Inferior parietal cortex (tissue), 1 donor: ENCODE results near the gene CCAR1.
"Not testable (repeated sequence)": the region's sequence is repeated elsewhere in the genome, so short reads cannot be mapped to it uniquely, and the experiment has no call there.

Source experiments
- DNase-seq: peaks from one replicate; pipeline ENCODE4 v3.0.0-alpha.2; 2016; ENCODE audit errors: extremely low spot score

CCAR1 gene, protein sequence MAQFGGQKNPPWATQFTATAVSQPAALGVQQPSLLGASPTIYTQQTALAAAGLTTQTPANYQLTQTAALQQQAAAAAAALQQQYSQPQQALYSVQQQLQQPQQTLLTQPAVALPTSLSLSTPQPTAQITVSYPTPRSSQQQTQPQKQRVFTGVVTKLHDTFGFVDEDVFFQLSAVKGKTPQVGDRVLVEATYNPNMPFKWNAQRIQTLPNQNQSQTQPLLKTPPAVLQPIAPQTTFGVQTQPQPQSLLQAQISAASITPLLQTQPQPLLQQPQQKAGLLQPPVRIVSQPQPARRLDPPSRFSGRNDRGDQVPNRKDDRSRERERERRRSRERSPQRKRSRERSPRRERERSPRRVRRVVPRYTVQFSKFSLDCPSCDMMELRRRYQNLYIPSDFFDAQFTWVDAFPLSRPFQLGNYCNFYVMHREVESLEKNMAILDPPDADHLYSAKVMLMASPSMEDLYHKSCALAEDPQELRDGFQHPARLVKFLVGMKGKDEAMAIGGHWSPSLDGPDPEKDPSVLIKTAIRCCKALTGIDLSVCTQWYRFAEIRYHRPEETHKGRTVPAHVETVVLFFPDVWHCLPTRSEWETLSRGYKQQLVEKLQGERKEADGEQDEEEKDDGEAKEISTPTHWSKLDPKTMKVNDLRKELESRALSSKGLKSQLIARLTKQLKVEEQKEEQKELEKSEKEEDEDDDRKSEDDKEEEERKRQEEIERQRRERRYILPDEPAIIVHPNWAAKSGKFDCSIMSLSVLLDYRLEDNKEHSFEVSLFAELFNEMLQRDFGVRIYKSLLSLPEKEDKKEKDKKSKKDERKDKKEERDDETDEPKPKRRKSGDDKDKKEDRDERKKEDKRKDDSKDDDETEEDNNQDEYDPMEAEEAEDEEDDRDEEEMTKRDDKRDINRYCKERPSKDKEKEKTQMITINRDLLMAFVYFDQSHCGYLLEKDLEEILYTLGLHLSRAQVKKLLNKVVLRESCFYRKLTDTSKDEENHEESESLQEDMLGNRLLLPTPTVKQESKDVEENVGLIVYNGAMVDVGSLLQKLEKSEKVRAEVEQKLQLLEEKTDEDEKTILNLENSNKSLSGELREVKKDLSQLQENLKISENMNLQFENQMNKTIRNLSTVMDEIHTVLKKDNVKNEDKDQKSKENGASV

DNA sequence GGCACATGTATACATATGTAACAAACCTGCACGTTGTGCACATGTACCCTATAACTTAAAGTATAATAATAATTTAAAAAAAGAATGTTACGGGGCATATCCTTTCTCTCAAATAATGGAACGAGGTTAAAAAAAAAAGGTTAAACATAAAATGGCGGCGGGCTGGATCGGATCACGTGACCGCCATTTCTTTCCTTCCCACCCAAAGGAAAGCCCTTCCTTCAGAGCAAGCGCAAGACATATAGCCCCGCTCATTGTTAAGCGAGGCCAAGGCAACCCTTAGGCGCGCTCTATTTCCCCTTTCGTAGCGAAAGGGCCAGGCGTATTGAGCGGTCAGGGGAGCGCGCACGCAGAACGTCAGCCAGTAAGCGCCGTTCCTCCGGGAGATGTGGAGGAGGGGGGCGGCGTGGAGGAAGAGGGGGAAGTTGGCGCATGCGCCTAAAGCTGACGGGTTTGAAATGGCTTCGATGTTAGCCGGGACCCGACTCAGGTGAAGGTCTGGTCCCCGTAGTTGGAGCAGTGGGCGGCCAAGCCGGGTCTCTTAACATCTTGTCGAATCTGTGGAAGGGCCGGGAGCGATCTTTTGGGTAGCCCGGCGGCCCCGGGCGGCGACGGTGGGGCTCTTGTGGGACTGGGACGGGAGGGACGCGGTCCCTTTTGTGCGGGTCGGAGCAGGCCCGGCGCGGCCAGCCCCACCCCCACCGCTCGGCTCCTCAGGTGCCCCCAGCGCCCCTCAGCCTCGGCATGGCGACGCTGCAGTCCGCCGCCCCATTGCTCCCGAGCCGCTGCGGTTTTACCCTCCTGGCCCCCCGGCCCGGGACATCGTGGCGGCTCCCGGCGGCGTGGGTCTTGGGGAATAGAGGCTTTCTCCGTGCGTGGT lies at the start of gene CCAR1:
Gene CCAR1 (plus strand): TSS at position 447 of the 880 bp plus-strand sequence. CDS start 1,266 bp downstream, outside the sequence.
- DNase-seq = peak; percentile 97

DNA sequence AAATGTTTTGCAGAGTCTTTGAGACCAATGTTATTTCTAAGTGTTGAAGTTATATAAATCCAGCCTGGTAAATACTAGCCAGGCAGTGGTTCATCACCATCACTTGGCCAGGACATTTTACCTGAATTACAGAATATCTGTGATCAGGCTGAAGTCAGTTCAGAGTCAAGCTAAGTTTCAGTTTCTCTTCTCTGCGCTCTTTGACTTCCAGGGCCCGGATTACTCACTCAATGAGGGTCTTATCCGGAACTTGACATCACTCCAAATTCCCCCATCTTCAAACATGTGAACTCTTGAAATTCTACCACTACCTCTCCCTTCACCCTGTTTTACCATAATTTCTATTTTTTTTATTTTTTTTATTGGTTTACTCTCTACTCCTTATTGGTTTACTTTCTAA lies 36.6 kb upstream of the CCAR1 start:
- DNase-seq = no peak

DNA sequence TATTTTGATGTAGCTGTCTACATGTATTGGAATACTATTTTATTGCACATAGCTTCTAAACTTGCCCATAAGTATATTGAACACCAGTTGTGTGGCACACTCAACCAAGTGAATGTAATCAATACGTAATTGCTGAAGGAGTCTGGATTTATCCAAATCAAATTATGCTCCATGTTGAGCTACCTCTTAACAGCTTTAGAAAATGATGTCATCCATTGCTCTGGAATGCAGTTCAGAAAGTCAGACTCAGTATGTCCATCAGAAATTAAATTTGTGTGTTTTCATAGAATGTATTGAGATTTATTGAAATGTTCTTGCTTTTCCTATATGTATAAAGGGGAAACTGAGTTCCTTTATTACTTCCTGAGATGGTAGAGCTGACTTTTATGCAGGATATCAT lies 25.0 kb upstream of the CCAR1 start:
- DNase-seq = no peak

DNA sequence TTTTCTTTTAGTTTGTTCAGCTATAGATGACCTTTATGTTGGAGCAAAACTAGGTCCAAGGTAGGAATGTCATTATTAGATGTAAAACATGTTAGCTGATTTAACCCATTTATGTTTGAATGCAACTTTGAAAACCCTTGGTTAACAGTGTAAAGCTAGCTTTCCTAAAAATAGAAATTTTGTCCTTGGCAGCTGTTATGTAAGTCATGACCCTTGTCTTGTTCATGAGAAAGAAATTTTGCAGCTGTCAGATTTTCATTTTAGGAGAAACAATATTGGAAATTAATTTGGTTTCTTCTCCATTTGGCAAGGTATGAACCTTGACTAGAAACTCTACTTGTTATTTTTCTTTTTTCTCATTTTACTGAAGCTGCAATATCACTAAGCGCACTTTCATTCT lies 23.9 kb upstream of the CCAR1 start:
- DNase-seq = no peak

DNA sequence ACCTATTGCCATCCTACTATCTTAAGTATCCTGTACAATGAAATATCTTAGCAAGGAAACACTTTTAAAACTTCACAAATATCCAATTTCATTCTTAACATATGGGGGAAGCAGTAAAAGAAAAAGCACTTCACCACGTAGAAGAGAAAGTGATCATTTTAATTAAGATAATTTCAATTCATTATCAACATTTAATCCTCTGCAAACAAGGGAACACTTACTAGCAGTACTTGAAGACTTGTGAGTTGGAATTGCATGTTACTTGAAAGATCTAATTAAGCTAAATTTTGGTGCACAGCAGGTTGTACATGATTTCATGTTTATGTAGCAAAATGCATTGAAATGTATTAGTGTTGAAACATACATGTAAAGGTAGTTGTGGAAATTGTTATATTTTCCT lies 20.8 kb upstream of the CCAR1 start:
- no peak for DNase-seq

DNA sequence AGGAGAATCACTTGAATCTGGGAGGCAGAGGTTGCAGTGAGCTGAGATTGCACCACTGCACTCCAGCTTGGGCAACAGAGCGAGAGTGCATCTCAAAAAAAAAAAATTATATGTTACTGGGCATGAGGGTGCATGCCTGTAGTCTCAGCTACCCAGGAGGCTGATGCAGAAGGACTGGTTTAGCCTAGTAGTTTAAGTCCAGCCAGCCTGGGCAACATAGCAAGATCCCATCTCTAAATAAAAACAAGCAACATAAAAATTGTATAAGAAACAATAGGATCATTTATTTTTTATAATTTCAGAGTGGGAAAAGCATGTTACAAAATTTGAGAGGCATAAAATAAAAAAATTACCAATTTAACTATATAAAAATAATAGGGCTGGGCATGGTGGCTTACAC lies 15.5 kb upstream of the CCAR1 start:
- no peak for DNase-seq

DNA sequence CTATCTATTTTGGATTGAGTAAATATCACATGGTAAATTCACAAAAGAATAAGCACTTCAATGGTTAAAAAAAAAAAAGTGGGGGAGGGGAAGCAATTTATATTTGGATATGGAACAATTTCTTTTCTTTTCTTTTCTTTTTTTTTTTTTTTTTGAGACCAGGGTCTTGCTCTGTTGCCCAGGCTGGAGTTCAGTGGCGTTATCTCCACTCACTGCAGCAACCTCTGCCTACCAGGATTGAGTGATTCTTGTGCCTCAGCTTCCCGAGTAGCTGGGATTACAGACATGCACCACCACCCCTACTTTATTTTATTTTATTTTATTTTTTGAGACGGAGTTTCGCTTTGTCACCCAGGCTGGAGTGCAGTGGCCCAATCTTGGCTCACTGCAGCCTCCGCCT lies 12.1 kb upstream of the CCAR1 start:
- not testable (repeated sequence) for DNase-seq

DNA sequence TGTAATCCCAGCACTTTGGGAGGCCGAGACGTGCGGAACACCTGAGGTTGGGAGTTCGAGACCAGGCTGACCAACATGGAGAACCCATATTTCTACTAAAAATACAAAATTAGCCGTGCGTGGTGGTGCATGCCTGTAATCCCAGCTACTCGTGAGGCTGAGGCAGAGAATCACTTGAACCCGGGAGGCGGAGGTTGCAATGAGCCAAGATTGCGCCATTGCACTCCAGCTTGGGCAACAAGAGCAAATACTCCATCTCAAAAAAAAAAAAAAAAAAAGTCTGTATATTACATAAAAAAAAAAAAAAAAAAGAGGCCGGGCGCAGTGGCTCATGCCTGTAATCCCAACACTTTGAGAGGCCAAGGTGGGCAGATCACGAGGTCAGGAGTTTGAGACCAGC lies 8.0 kb upstream of the CCAR1 start:
- DNase-seq = not testable (repeated sequence)

DNA sequence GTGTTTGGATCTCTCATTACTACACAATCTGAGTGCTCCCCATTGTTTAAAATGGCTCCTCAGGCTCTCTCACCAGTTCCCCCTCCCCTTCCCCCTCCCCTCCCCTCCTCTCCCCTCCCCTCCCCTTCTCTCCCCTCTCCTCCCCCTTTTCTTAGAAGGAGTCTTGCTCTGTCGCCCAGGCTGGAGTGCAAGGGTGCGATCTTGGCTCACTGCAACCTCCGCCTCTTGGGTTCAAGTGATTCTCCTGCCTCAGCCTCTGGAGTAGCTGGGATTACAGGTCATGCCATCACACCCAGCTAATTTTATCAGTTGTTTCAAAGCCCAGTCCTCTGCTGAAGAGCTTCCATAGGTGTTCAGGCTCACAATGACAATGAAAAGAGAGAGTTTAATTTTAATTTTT lies 3.6 kb upstream of the CCAR1 start:
- no peak for DNase-seq

DNA sequence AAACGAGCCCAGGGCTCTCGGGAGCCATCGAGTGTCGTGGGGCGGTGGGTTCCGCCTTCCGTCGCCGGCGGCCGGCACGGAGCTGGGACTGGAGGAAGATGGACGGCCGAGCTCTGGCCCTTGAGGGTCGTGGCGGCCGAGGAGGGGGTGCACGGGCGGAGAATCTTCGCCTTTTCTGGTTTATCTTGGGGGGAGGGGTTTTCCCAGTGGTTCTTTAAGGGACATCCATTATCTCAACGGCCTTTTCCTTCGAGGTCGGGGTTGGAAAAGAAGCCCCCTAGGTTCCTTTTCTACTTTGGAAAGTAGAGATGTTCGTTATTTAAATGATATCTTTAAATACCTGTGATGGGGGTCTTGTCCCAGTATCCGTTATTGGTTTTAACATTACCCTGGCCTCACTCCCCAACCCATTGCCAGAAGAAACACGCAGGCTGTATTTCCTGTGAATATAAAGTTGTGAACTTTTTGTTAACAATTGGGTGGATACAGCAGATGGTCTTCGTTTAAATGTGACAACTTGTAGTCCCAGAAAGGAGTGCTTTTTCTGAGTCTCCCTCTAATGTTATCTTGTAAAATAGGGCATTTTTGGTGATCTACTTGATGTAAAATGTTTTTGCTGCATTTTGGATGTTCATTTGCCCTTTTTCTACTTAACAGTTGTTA lies 765 bp downstream of the CCAR1 start:
- DNase-seq = peak; percentile 32

DNA sequence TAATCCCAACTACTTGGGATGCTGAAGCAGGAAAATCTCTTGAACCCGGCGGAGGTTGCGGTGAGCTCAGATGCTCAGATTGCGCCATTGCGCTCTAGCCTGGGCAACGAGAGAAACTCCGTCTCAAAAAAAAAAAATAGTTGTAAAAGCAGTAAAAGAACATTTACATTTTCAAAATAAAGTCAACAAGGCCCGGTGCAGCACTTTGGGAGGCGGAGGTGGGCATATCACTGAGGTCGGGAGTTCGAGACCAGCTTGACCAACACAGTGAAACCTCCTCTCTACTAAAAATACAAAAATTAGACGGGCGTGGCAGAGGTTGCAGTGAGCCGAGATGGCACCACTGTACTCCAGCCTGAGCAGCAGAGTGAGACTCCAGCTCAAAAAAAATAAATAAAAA lies 4.0 kb downstream of the CCAR1 start:
- no peak for DNase-seq

DNA sequence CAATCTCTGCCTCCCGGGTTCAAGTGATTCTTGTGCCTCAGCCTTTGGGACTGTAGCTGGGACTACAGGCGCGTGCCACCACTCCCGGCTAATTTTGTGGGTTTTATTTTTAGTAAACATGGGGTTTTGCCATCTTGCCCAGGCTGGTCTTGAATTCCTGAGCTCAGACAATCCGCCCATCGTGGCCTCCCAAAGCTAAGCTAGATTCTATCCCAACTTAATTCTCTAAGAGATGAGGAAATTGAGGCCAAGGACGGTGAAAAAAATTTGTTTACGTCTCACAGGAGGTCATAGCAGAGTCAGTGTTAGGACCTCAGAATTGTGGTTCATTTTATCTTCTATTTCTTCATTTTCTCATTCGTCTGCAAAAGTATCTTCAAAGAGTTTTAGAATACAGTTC lies 6.1 kb downstream of the CCAR1 start:
- no peak for DNase-seq

DNA sequence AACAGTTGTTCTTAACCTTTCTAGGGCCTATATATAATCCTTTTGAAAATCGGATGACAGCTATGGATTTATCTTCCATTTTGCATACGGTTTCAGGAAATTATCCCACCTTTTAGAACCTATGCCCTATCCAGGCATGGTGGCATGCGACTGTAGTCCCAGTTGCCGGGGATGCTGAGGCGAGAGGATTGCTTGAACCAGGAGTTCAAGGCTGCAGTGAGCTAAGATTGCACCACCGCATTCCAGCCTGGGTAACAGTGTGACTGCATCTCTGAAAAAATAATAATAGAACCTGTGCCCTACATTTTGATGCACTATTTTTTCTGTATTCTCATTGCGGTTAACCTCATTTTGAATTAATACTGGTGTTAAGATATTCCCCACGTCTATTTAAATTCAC lies 11.6 kb downstream of the CCAR1 start:
- DNase-seq = no peak

DNA sequence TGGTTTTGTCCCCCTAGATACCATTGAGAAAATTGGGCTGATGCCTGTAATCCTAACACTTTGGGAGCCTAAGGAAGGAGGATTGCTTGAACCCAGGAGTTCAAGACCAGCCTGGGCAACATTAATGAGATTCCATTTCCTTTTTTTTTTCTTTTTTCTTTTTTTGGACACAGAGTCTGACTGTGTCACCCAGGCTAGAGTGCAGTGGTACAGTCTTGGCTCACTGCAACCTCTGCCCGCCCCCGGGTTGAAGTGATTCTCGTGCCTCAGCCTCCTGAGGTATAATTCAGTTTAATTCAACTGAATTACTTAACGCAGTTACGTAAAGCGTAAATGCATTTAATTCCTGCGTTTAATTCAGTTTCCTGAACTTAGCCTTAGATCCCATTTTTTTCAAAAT lies 13.3 kb downstream of the CCAR1 start:
- no peak for DNase-seq

DNA sequence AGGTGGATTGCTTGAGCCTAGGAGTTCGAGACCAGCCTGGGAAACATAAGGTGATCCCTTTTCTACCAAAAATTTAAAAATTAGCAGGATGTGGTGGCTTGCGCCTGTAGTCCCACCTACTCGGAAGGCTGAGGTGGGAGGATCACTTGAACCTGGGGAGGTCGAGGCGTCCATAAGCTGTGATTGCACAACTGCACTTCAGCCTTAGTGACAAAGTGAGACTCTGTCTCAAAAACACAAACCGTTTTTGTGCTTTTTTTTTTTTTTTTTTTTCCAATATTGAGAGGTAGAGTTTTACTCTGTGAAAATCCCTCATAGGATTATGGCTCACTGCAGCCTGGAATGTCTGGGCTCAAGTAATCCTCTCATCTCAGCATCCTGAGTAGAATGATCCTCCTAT lies 14.1 kb downstream of the CCAR1 start:
- no peak for DNase-seq

DNA sequence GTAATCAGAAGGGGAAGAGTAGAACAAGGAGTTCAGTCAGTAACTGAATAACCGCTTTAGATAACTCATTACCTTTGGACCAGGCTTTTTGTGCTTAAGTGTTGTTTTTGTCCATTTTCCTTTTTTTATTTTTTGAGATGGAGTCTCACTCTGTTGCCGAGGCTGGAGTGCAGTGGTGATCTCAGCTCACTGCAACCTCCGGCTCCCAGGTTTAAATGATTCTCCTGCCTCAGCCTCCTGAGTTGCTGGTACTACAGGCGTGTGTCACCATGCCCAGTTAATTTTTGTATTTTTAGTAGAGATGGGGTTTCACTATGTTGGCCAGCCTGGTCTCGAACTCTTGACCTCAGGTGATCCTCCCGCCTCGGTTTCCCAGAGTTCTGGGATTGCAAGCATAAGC lies 14.7 kb downstream of the CCAR1 start:
- DNase-seq = not testable (repeated sequence)

DNA sequence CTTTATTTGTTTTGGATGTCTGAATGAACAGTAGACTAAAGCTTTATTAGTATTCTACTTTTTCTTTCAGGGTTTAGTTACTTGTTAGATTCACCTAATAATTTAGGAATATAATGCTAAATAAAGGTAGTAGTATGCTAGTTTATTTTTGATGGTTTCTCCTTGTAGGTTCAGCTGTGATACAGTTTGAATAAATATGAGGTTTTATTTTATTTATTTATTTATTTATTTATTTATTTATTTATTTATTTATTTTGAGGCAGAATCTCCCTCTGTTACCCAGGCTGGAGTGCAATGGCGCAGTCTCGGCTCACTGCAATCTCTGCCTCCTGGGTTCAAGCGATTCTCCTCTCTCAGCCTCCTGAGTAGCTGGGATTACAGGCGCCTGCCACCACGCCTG lies 19.6 kb downstream of the CCAR1 start:
- not testable (repeated sequence) for DNase-seq

DNA sequence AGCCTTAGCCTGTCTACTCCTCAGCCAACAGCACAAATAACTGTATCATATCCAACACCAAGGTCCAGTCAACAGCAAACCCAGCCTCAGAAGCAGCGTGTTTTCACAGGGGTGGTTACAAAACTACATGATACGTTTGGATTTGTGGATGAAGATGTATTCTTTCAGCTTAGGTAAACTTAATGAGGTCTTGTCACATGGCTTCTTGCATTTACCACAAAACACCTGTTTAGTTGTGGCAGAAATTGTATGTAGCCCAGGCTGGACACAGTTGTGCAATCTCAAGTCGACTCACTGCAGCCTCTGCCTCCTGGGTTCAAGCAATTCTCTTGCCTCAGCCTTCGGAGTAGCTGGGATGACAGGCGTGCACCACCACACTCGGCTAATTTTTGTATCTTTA lies 21.4 kb downstream of the CCAR1 start:
- DNase-seq = no peak

DNA sequence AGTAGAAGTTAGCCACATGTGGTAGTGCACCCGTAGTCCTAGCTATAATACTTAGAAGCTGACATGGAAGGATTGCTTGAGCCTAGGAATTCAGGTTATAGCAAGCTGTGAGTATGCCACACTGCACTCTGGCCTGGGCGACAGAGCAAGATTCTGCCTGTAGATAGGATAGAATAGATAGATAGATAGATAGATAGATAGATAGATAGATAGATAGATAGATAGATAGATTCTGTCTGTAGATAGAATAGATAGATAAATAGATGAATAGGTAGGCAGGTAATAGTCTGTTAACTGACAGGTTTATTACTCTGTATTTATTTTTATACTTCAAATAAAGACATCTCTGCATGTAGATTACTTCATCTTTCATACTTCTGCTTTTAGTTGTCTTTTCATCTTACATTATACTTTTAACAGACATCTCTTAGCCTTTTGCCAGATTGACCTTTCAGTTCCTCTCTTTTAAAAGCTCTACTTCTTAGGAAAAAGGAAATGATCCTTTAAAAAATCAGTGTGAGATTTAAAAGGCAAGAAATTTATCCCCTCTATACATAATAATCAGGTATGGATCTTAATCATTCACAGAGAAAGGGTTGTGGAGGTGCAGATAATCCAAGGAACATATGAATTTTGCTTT lies 31.8 kb downstream of the CCAR1 start:
- DNase-seq = no peak

DNA sequence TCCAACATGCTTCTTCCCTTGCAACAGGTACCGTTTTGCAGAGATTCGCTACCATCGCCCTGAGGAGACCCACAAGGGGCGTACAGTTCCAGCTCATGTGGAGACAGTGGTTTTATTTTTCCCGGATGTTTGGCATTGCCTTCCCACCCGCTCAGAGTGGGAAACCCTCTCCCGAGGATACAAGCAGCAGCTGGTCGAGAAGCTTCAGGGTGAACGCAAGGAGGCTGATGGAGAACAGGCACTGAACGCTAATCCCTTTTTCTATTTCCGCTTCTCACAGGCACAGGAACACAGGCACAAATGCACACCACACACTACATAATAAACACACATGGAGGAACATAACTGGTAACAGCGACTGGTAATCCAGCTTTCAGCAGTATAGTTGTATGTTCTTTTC lies 35.2 kb downstream of the CCAR1 start:
- no peak for DNase-seq
